Esophagus (tissue), 2 donors: ENCODE measurements around the gene RAI14. TPM values are rescaled to one million over a fixed set of nuclear protein-coding genes. Genes with fewer than 3 reads are reported as not detected.

Experiments
- H3K27ac ChIP-seq, 2 donors: one replicate each; pipeline ENCODE4 v1.5.1; 2013; ENCODE audit warnings: low read depth in 2 of 2, mild to moderate bottlenecking in 2 of 2, inconsistent platforms in 1 of 2, low read length in 1 of 2, moderate library complexity in 1 of 2
- H3K27me3 ChIP-seq, 2 donors: one replicate each; pipeline ENCODE4 v1.6.1; 2013; ENCODE audit warnings: low read length in 2 of 2, control low read depth in 1 of 2, mild to moderate bottlenecking in 1 of 2; ENCODE audit not compliant: insufficient read depth in 2 of 2, control insufficient read depth in 1 of 2
- H3K36me3 ChIP-seq, 2 donors: one replicate each; pipeline ENCODE4 v1.6.1; 2013; ENCODE audit warnings: low read length in 1 of 2; ENCODE audit not compliant: control insufficient read depth in 2 of 2, insufficient read depth in 2 of 2
- H3K4me1 ChIP-seq, 2 donors: one replicate each; pipeline ENCODE4 v1.6.1; 2013; ENCODE audit warnings: low read length in 1 of 2; ENCODE audit not compliant: control insufficient read depth in 2 of 2, insufficient read depth in 2 of 2
- H3K4me3 ChIP-seq, 2 donors: one replicate each; pipeline ENCODE4 v1.5.1; 2013; ENCODE audit warnings: low read length in 2 of 2, mild to moderate bottlenecking in 2 of 2, low read depth in 1 of 2, moderate library complexity in 1 of 2
- H3K9me3 ChIP-seq, 2 donors: one replicate each; pipeline ENCODE4 v1.6.1; 2013; ENCODE audit warnings: mild to moderate bottlenecking in 2 of 2, low read depth in 1 of 2, low read length in 1 of 2, moderate library complexity in 1 of 2; ENCODE audit not compliant: control insufficient read depth in 2 of 2, insufficient read depth in 1 of 2
- WGBS, 2 donors: extraction: QIAGEN DNeasy Blood & Tissue Kit; methylation state at CpG; one replicate each; pipeline ENCODE4 v1.1.7; 2013; 5-methylcytosine and 5-hydroxymethylcytosine counted together
- polyA plus RNA-seq, 2 donors: library from polyadenylated mRNA; stranded (reverse); fragments of 200-250 nt; gene quantifications; one replicate each; pipeline ENCODE4 v1.2.3, GENCODE V29; 2013
- donor health status: healthy with polysubstance abuse.
- donor health status: Bipolar disorder and iron deficiency.

Gene RAI14
- polyA plus RNA-seq, result 1 to 10 TPM; 2.1 to 3.4 TPM

GRCh38 chr5:34656001-34656699 is at the start of gene RAI14:
RAI14 (plus strand) TSS chr5:34656328; CDS start chr5:34686920, 30,592 bp downstream.
- Histone ChIP-seq H3K4me3 (peak within 1 kb of the TSS; percentile 54 to 83), H3K4me1 (peaks cover 0 to 2% of the 10 kb centered on the region in 2 donors), H3K36me3 (no peaks in the 10 kb centered on the region), H3K27ac (peak within 1 kb of the TSS; percentile 79 to 84), H3K9me3 (no peaks in the 10 kb centered on the region), H3K27me3 (no peaks in the 10 kb centered on the region)
- 0 to 1% methylated on average over 50 to 79 of the region's 79 CpGs for WGBS, 2 donors

- H3K9me3 ChIP-seq, result no peaks in the 10 kb centered on the region
- H3K36me3 ChIP-seq, result no peaks in the 10 kb centered on the region
- no peak overlapping the region for H3K27ac ChIP-seq
- H3K4me3 ChIP-seq, result no peak overlapping the region
- H3K27me3 ChIP-seq, result no peaks in the 10 kb centered on the region
- WGBS, 2 donors, result 68 to 73% methylated on average over 3 of the region's 3 CpGs
- no peaks in the 10 kb centered on the region for H3K4me1 ChIP-seq
Measured at GRCh38 chr5:34608368-34608767, 47.8 kb upstream of the RAI14 start.

- Histone ChIP-seq H3K36me3 (no peaks in the 10 kb centered on the region), H3K27me3 (no peaks in the 10 kb centered on the region), H3K9me3 (no peaks in the 10 kb centered on the region), H3K27ac (no peak overlapping the region), H3K4me3 (no peak overlapping the region), H3K4me1 (no peaks in the 10 kb centered on the region)
- WGBS, 2 donors, result 18 to 23% methylated on average over 3 of the region's 3 CpGs
Measured at GRCh38 chr5:34608859-34609648, 47.1 kb upstream of the RAI14 start.

- Histone ChIP-seq H3K9me3 (no peaks in the 10 kb centered on the region), H3K27me3 (no peaks in the 10 kb centered on the region), H3K36me3 (no peaks in the 10 kb centered on the region), H3K4me1 (no peaks in the 10 kb centered on the region), H3K27ac (no peak overlapping the region), H3K4me3 (no peak overlapping the region)
- WGBS, 2 donors, result 79 to 89% methylated on average over 6 of the region's 6 CpGs
Measured at GRCh38 chr5:34609951-34610441, 46.1 kb upstream of the RAI14 start.

- H3K27ac ChIP-seq, result no peak overlapping the region
- H3K4me1 ChIP-seq, result no peaks in the 10 kb centered on the region
Measured at GRCh38 chr5:34610546-34610945, 45.6 kb upstream of the RAI14 start.

GRCh38 chr5:34611464-34612415 is 44.4 kb upstream of the RAI14 start:
- H3K4me3 ChIP-seq, result no peak overlapping the region
- H3K4me1 ChIP-seq, result no peaks in the 10 kb centered on the region
- WGBS, 2 donors, result 93 to 94% methylated on average over 9 of the region's 9 CpGs
- H3K9me3 ChIP-seq, result no peaks in the 10 kb centered on the region
- H3K27ac ChIP-seq, result no peak overlapping the region
- H3K36me3 ChIP-seq, result no peaks in the 10 kb centered on the region
- no peaks in the 10 kb centered on the region for H3K27me3 ChIP-seq

More at GRCh38 chr5:34610546-34610945, 45.6 kb upstream of the RAI14 start:
- Histone ChIP-seq H3K9me3 (no peaks in the 10 kb centered on the region), H3K36me3 (no peaks in the 10 kb centered on the region), H3K27me3 (no peaks in the 10 kb centered on the region), H3K4me3 (no peak overlapping the region)

GRCh38 chr5:34616651-34617050 is 39.5 kb upstream of the RAI14 start:
- 86 to 87% methylated on average over 1 of the region's 1 CpG for WGBS, 2 donors
- H3K27ac ChIP-seq, result no peak overlapping the region

GRCh38 chr5:34618371-34619065 is 37.6 kb upstream of the RAI14 start:
- H3K4me1 ChIP-seq, result no peaks in the 10 kb centered on the region
- H3K27ac ChIP-seq, result no peak overlapping the region
- H3K9me3 ChIP-seq, result no peaks in the 10 kb centered on the region
- 45 to 60% methylated on average over 4 of the region's 4 CpGs for WGBS, 2 donors
- no peaks in the 10 kb centered on the region for H3K27me3 ChIP-seq
- H3K4me3 ChIP-seq, result no peak overlapping the region
- no peaks in the 10 kb centered on the region for H3K36me3 ChIP-seq

More at GRCh38 chr5:34616651-34617050, 39.5 kb upstream of the RAI14 start:
- no peak overlapping the region for H3K4me3 ChIP-seq
- H3K4me1 ChIP-seq, result no peaks in the 10 kb centered on the region
- H3K9me3 ChIP-seq, result no peaks in the 10 kb centered on the region
- H3K27me3 ChIP-seq, result no peaks in the 10 kb centered on the region
- H3K36me3 ChIP-seq, result no peaks in the 10 kb centered on the region

GRCh38 chr5:34620185-34620584 is 35.9 kb upstream of the RAI14 start:
- Histone ChIP-seq H3K4me3 (no peak overlapping the region), H3K27me3 (no peaks in the 10 kb centered on the region), H3K27ac (peak overlapping the region in 1 of 2 donors; percentile 6), H3K36me3 (no peaks in the 10 kb centered on the region), H3K4me1 (no peaks in the 10 kb centered on the region), H3K9me3 (no peaks in the 10 kb centered on the region)
- WGBS, 2 donors, result 86 to 92% methylated on average over 5 of the region's 5 CpGs
